ENCODE results near the gene MEGF11.

- no peak for TF ChIP-seq SP1 (IDR thresholded peaks at IDR 0.05)
- TF ChIP-seq HDGF (IDR thresholded peaks at IDR 0.05; ENCODE audit: borderline replicate concordance) = no peak
- TF ChIP-seq ELF4 (IDR thresholded peaks at IDR 0.05) = no peak
- TF ChIP-seq ARNT (IDR thresholded peaks at IDR 0.05) = no peak
- TF ChIP-seq FOXM1 (IDR thresholded peaks at IDR 0.05; ENCODE audit: borderline replicate concordance) = no peak
- no peak for TF ChIP-seq SUZ12 (IDR thresholded peaks at IDR 0.05)
- TF ChIP-seq FOXK2 (IDR thresholded peaks at IDR 0.05) = no peak
- TF ChIP-seq FOXA1 (IDR thresholded peaks at IDR 0.05) = no peak
Measured at GRCh38 chr15:66189291-66189690, 64.3 kb downstream of the MEGF11 start.
